Neural cell (in vitro differentiated cells): ENCODE measurements around the gene KCNJ12. TPM values are rescaled to one million over a fixed set of nuclear protein-coding genes. Genes with fewer than 3 reads are reported as not detected.
"Not testable (repeated sequence)": the region's sequence is repeated elsewhere in the genome, so short reads cannot be mapped to it uniquely, and the experiment has no call there.

Source experiments
- H2AFZ ChIP-seq: fragments of 200-600, 300-800 bp; sonication (generic), shearing (Covaris generic); 2 replicates; pipeline ENCODE4 v1.6.0; 2014; ENCODE audit warnings: low read depth, mild to moderate bottlenecking, antibody characterized with exemption, low read length, moderate library complexity
- H3F3A ChIP-seq: fragments of 200-600 bp; shearing (Covaris generic); 2 replicates; pipeline ENCODE4 v1.6.1; 2016; ENCODE audit warnings: mild to moderate bottlenecking, moderate library complexity, mixed read lengths, antibody characterized with exemption, low read length; ENCODE audit not compliant: insufficient read depth, poor library complexity, severe bottlenecking
- H3K27ac ChIP-seq: fragments of 200-600, 300-800 bp; sonication (generic), shearing (Covaris generic); 2 replicates; pipeline ENCODE4 v1.5.1; 2014; ENCODE audit warnings: mild to moderate bottlenecking, low read length, moderate library complexity
- H3K27me3 ChIP-seq: fragments of 300-800, 200-600 bp; sonication (generic), shearing (Covaris generic); 2 replicates; pipeline ENCODE4 v1.6.0; 2014; ENCODE audit warnings: mild to moderate bottlenecking, low read depth, low read length, moderate library complexity; ENCODE audit not compliant: insufficient read depth
- H3K36me3 ChIP-seq: fragments of 300-800, 200-600 bp; sonication (generic), shearing (Covaris generic); 2 replicates; pipeline ENCODE4 v1.5.1; 2014; ENCODE audit warnings: mild to moderate bottlenecking, antibody characterized with exemption, low read length, moderate library complexity; ENCODE audit not compliant: insufficient read depth
- H3K4me2 ChIP-seq: fragments of 300-800, 200-600 bp; sonication (generic), shearing (Covaris generic); 2 replicates; pipeline ENCODE4 v1.6.0; 2014; ENCODE audit warnings: mild to moderate bottlenecking, low read length
- H3K4me3 ChIP-seq: fragments of 300-800, 200-600 bp; sonication (generic), shearing (Covaris generic); 2 replicates; pipeline ENCODE4 v1.5.1; 2014; ENCODE audit warnings: mild to moderate bottlenecking, low read length, moderate library complexity
- H3K79me2 ChIP-seq: fragments of 200-600 bp; shearing (Covaris generic); replicated peaks from 2 replicates; pipeline ENCODE4 v1.6.0; 2014; ENCODE audit warnings: mild to moderate bottlenecking, low read length, moderate library complexity; ENCODE audit not compliant: insufficient read depth
- H3K9ac ChIP-seq: fragments of 300-800, 200-600 bp; sonication (generic), shearing (Covaris generic); 2 replicates; pipeline ENCODE4 v1.6.1; 2016; ENCODE audit warnings: mild to moderate bottlenecking, low read length, mixed read lengths
- H3K9me2 ChIP-seq: fragments of 200-600 bp; shearing (Covaris generic); 2 replicates; pipeline ENCODE4 v1.6.1; 2016; ENCODE audit warnings: mild to moderate bottlenecking, low read length, mixed read lengths; ENCODE audit not compliant: insufficient read depth
- H3K9me3 ChIP-seq: fragments of 200-600, 300-800 bp; sonication (generic), shearing (Covaris generic); 2 replicates; pipeline ENCODE4 v1.6.1; 2016; ENCODE audit warnings: mild to moderate bottlenecking, mixed run types, low read length, moderate library complexity, mixed read lengths
- H4K20me1 ChIP-seq: fragments of 200-600 bp; shearing (Covaris generic); 2 replicates; pipeline ENCODE4 v1.6.1; 2016; ENCODE audit warnings: mild to moderate bottlenecking, mixed run types; ENCODE audit not compliant: insufficient read depth
- CTCF ChIP-seq: fragments of 450-650 bp; IDR thresholded peaks from 2 replicates; pipeline ENCODE4 v1.5.1; 2014; ENCODE audit warnings: antibody characterized with exemption, mild to moderate bottlenecking, moderate library complexity; ENCODE audit not compliant: poor library complexity, severe bottlenecking
- EP300 ChIP-seq: fragments of 450-650 bp; conservative IDR thresholded peaks from 2 replicates; pipeline ENCODE4 v1.6.1; 2014; ENCODE audit warnings: antibody characterized with exemption, mild to moderate bottlenecking, moderate library complexity; ENCODE audit not compliant: poor library complexity, severe bottlenecking
- EZH2 ChIP-seq: fragments of 200-600, 300-800 bp; shearing (Covaris generic), sonication (generic); IDR thresholded peaks from 2 replicates; pipeline ENCODE4 v1.6.1; 2014; ENCODE audit warnings: antibody characterized with exemption, low read length, borderline replicate concordance, mild to moderate bottlenecking; ENCODE audit not compliant: insufficient read depth, poor library complexity, severe bottlenecking
- MXI1 ChIP-seq: fragments of 450-650 bp; conservative IDR thresholded peaks from 2 replicates; pipeline ENCODE4 v1.6.1; 2014; ENCODE audit warnings: antibody characterized with exemption, mild to moderate bottlenecking; ENCODE audit not compliant: poor library complexity, severe bottlenecking
- RAD21 ChIP-seq: fragments of 450-650 bp; conservative IDR thresholded peaks from 2 replicates; pipeline ENCODE4 v1.6.1; 2014; ENCODE audit warnings: antibody characterized with exemption, mild to moderate bottlenecking, moderate library complexity
- SMC3 ChIP-seq: fragments of 450-650 bp; conservative IDR thresholded peaks from 2 replicates; pipeline ENCODE4 v1.6.1; 2014; ENCODE audit warnings: antibody characterized with exemption, mild to moderate bottlenecking, moderate library complexity; ENCODE audit not compliant: poor library complexity
- TAF1 ChIP-seq: IDR thresholded peaks from 2 replicates; pipeline ENCODE4 v1.6.1; 2012; ENCODE audit warnings: low read depth
- polyA plus RNA-seq: library from polyadenylated mRNA; depleted of rRNA; stranded (reverse); fragments of >200 nt; gene quantifications from 2 replicates; pipeline ENCODE4 v1.2.3, GENCODE V29; 2014

KCNJ12 gene
- polyA plus RNA-seq, 1 donor from 2014 or later = 1.3 TPM

DNA sequence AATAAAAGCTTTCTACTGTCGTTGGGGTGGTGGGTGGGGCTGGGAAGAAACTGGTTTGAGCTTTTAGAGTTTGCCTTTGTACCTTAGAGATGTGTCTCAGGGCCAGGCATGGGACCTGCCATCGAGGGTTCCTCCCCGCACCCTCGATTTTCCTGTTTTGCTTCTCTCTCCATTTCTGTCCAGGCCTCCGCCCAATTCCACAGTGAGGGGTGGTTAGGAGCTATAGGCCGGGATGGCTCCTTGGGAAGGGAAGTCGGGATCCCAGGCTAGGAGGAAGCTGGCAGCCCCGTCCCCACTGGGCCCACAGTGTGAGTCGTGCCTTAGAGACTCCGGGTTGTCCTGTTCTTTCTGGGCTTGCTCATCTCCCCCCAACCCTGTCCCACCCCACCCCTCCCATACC is 41.2 kb downstream of the KCNJ12 start:
- not testable (repeated sequence) for H3F3A ChIP-seq, H3K27me3 ChIP-seq, H3K9ac ChIP-seq, H3K27ac ChIP-seq, H3K9me2 ChIP-seq, H3K36me3 ChIP-seq, H3K4me3 ChIP-seq, H3K4me2 ChIP-seq, H3K79me2 ChIP-seq, H2AFZ ChIP-seq, H4K20me1 ChIP-seq, H3K9me3 ChIP-seq

DNA sequence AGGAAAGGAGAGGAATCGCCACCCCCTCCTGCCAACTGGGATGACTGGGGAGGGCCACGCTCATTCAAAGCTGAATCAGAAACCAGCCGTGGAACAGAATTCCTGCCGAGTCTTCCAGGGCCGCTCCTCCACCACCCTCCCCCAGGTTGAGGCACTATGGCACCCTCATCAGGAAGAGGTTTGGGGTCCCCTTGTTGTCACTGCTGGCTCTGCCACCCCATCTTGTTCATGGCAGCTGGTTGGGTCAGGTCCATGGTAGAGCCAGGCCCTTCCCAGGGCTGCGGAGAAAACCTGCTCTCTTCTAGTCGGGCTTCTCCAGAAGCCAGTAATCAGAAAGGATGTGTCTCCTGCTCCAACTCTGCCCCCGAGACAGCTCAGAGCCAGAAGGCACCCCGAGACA is 41.8 kb downstream of the KCNJ12 start:
- H3K9me3 ChIP-seq = no peaks in the 10 kb centered on the region
- no peak overlapping the region for H3K4me3 ChIP-seq
- H3K4me2 ChIP-seq = no peak overlapping the region
- no peaks in the 10 kb centered on the region for H4K20me1 ChIP-seq
- no peak for TF ChIP-seq EZH2
- TF ChIP-seq SMC3 = no peak
- TF ChIP-seq TAF1 = no peak
- TF ChIP-seq CTCF = no peak
- no peak for TF ChIP-seq MXI1
- TF ChIP-seq RAD21 = no peak
- H3K79me2 ChIP-seq = no peaks in the 10 kb centered on the region
- H2AFZ ChIP-seq = no peak overlapping the region
- H3F3A ChIP-seq = no peaks in the 10 kb centered on the region
- no peaks in the 10 kb centered on the region for H3K36me3 ChIP-seq
- H3K27me3 ChIP-seq = no peaks in the 10 kb centered on the region
- no peaks in the 10 kb centered on the region for H3K9me2 ChIP-seq
- H3K27ac ChIP-seq = no peak overlapping the region
- no peak overlapping the region for H3K9ac ChIP-seq

DNA sequence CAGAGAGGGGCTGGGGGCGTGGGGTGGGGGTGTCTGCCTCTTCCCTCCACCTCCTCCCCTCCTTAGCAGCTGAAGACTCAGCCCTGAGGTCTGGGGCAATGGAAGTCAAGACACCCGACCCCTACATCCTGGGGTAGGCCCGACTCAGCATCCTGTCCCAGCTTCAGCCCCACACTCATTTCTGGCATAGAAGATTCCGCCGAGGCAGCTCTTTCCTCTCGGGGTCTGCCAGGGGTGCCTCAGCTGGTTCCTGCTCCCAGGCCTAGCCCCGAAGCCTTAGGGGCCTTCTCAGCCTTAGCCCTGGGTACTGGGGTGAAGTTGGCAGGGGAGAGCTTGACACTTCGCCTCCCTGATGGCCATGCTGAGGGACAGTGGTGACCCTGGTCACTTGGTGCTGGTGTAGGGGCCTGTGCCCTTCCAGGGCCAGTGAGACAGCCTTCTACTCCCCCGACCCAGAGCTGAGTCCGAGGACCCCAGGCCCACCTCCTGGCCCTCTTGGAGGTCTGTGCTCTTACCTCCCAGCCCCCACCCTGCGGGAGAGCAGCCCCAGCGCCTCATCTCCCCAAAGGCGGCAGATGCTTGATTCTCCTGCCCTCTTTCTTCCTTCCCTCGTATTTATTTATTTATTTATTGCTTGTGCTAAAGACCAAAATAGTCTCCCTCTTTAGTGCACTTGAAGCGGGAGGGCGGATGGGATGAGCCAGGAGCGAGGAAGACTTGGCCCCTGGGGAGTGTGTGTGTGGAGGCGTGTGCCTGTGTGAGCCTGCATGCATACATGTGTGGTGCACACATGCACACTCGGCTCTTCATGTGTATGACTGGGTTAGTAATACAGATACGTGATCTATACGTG is 42.5 kb downstream of the KCNJ12 start:
- Histone ChIP-seq H3K4me3 (no peak overlapping the region), H3K36me3 (no peaks in the 10 kb centered on the region), H3K9me3 (no peaks in the 10 kb centered on the region), H3K79me2 (no peaks in the 10 kb centered on the region), H3F3A (no peaks in the 10 kb centered on the region), H3K27me3 (no peaks in the 10 kb centered on the region), H3K9ac (no peak overlapping the region), H3K4me2 (no peak overlapping the region), H3K9me2 (no peaks in the 10 kb centered on the region), H4K20me1 (no peaks in the 10 kb centered on the region), H3K27ac (no peak overlapping the region), H2AFZ (no peak overlapping the region)
- TF ChIP-seq EP300 = no peak
